HepG2 (cell line): Measurements from ENCODE around the gene RHOT2. TPM values are rescaled to one million over a fixed set of nuclear protein-coding genes. Genes with fewer than 3 reads are reported as not detected.

Experiments used
- ATM ChIP-seq: fragments of 450-650 bp; IDR thresholded peaks from 2 replicates; pipeline ENCODE4 v1.7.1; 2017; ENCODE audit warnings: mild to moderate bottlenecking, borderline replicate concordance
- MEIS1 ChIP-seq: sonication (generic); formaldehyde crosslinking; IDR thresholded peaks from 2 replicates; pipeline ENCODE4 v1.9.0; 2021; ENCODE audit warnings: mild to moderate bottlenecking, missing genetic modification reagents, moderate library complexity, borderline replicate concordance
- MTA1 ChIP-seq: sonication (generic); formaldehyde crosslinking; IDR thresholded peaks from 2 replicates; pipeline ENCODE4 v1.4.0; 2020; ENCODE audit warnings: missing genetic modification reagents, mild to moderate bottlenecking, borderline replicate concordance
- TBL1XR1 ChIP-seq: fragments of 150-350 bp; IDR thresholded peaks from 2 replicates; pipeline ENCODE4 v1.6.1; 2014; ENCODE audit warnings: borderline replicate concordance, low read length; ENCODE audit not compliant: partially characterized antibody
- TSC22D2 ChIP-seq: sonication (generic); formaldehyde crosslinking; IDR thresholded peaks from 2 replicates; pipeline ENCODE4 v1.5.1; 2020; ENCODE audit warnings: missing genetic modification reagents, mild to moderate bottlenecking, borderline replicate concordance
- XRCC5 ChIP-seq: fragments of 200-400 bp; formaldehyde crosslinking; optimal IDR thresholded peaks from 2 replicates; pipeline ENCODE3; 2017; ENCODE audit warnings: mild to moderate bottlenecking, low read length
- ZNF138 ChIP-seq: sonication (generic); formaldehyde crosslinking; IDR thresholded peaks from 2 replicates; pipeline ENCODE4 v1.5.0; 2020; ENCODE audit warnings: mild to moderate bottlenecking, low read depth, missing genetic modification reagents
- ZNF878 ChIP-seq: sonication (generic); formaldehyde crosslinking; IDR thresholded peaks from 2 replicates; pipeline ENCODE4 v1.8.1; 2023; ENCODE audit warnings: mild to moderate bottlenecking, missing genetic modification reagents, moderate library complexity
- polyA plus RNA-seq, 8 experiments: library from polyadenylated mRNA; depleted of rRNA in 3 of 8; stranded (reverse) in 7 of 8; unstranded in 1 of 8; fragments of >200 nt; fragmentation: Illumina TruSeq in 4 of 8; extraction: Trizol in 4 of 8; gene quantifications; 2 replicates each; pipeline versions ENCODE4 v1.2.1 to v1.2.3, GENCODE V29; 2011 to 2016; ENCODE audit warnings: low read depth in 4 of 8, missing spikeins in 1 of 8, mixed read lengths in 1 of 8; ENCODE audit not compliant: insufficient read depth in 1 of 8
- total RNA-seq, 5 experiments: library from RNA; depleted of rRNA; stranded (reverse); fragments of >200 nt; fragmentation: Illumina TruSeq; extraction: Trizol; gene quantifications; 2 replicates each; pipeline ENCODE4 v1.2.3, GENCODE V29; 2016; ENCODE audit warnings: low read depth in 1 of 5
- TF ChIP-seq, protein P1 (sequence below): sonication (generic); formaldehyde crosslinking; IDR thresholded peaks from 2 replicates; pipeline ENCODE4 v1.9.0; 2021; ENCODE audit warnings: missing genetic modification reagents, borderline replicate concordance
- TF ChIP-seq, protein P2 (sequence below): sonication (generic); formaldehyde crosslinking; IDR thresholded peaks from 2 replicates; pipeline ENCODE4 v1.9.0; 2022; ENCODE audit warnings: missing genetic modification reagents, mild to moderate bottlenecking, borderline replicate concordance
- TF ChIP-seq, protein P3 (sequence below): sonication (generic); formaldehyde crosslinking; IDR thresholded peaks from 2 replicates; pipeline ENCODE4 v1.8.0; 2022; ENCODE audit warnings: mild to moderate bottlenecking, missing genetic modification reagents, moderate library complexity
- TF ChIP-seq, protein P4 (sequence below): sonication (generic); formaldehyde crosslinking; IDR thresholded peaks from 2 replicates; pipeline ENCODE4 v1.4.0; 2020; ENCODE audit warnings: mild to moderate bottlenecking, missing genetic modification reagents
- TF ChIP-seq, protein P5 (sequence below): sonication (generic); formaldehyde crosslinking; IDR thresholded peaks from 2 replicates; pipeline ENCODE4 v1.4.0; 2020; ENCODE audit warnings: missing genetic modification reagents, mild to moderate bottlenecking, borderline replicate concordance
- TF ChIP-seq, protein P6 (sequence below): IDR thresholded peaks from 2 replicates; pipeline ENCODE4 v1.6.1; 2018; ENCODE audit warnings: missing genetic modification reagents, mild to moderate bottlenecking, missing compliant biosample characterization

Gene RHOT2
- total and polyA plus RNA-seq, 2 of the 13 experiments (the other 11 are each of a cell fraction or from before 2014, with no cell fraction given) = 63.6 to 76.9 TPM

DNA sequence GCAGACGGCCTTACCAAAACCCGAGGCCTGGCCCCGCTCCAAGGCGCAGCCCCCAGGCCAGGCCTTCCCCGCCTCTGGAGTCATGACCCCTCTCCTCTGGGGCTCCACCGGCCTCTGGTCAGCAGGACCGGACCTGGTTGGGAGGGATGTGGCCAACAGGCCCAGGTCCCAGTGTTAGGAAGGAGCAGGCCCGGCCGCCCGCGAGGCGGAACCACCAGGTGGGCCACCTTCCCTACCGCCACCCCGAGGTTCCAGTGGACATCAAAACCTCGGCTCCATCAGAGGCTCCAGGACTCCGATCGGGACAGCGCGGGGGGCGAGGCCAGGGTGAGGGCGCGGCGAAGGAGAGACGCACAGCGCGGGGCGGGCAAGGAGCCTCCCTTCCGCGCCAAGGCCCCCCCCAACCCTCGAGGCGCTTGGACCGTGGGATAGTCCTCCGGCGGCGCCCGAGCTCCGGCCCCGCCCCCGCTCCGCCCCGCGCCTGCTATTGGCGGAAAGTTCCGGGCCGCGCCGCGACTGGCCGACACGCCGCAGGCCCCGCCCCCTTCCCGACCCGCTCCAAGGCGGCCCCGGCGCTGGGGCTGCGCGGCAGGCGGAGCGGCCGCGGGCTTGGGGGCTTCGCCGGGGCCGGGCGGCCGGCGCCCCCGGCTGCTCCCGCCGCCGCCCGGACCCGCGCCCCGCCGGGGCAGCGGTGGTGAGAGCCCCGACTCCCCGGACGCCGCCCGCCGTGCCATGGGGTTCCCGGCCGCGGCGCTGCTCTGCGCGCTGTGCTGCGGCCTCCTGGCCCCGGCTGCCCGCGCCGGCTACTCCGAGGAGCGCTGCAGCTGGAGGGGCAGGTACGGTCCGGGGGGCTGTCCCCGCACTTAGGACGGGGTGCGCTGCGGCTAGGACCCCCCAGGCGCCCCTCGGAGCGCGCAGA, 46.9 kb downstream of the RHOT2 start, which contains the start of gene METRN (continued):
- TF ChIP-seq, protein P1, sequence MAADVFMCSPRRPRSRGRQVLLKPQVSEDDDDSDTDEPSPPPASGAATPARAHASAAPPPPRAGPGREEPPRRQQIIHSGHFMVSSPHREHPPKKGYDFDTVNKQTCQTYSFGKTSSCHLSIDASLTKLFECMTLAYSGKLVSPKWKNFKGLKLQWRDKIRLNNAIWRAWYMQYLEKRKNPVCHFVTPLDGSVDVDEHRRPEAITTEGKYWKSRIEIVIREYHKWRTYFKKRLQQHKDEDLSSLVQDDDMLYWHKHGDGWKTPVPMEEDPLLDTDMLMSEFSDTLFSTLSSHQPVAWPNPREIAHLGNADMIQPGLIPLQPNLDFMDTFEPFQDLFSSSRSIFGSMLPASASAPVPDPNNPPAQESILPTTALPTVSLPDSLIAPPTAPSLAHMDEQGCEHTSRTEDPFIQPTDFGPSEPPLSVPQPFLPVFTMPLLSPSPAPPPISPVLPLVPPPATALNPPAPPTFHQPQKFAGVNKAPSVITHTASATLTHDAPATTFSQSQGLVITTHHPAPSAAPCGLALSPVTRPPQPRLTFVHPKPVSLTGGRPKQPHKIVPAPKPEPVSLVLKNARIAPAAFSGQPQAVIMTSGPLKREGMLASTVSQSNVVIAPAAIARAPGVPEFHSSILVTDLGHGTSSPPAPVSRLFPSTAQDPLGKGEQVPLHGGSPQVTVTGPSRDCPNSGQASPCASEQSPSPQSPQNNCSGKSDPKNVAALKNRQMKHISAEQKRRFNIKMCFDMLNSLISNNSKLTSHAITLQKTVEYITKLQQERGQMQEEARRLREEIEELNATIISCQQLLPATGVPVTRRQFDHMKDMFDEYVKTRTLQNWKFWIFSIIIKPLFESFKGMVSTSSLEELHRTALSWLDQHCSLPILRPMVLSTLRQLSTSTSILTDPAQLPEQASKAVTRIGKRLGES (CRISPR knock-in tag) = no peak
- no peak for TF ChIP-seq TBL1XR1
- TF ChIP-seq, protein P2, sequence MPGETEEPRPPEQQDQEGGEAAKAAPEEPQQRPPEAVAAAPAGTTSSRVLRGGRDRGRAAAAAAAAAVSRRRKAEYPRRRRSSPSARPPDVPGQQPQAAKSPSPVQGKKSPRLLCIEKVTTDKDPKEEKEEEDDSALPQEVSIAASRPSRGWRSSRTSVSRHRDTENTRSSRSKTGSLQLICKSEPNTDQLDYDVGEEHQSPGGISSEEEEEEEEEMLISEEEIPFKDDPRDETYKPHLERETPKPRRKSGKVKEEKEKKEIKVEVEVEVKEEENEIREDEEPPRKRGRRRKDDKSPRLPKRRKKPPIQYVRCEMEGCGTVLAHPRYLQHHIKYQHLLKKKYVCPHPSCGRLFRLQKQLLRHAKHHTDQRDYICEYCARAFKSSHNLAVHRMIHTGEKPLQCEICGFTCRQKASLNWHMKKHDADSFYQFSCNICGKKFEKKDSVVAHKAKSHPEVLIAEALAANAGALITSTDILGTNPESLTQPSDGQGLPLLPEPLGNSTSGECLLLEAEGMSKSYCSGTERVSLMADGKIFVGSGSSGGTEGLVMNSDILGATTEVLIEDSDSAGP (CRISPR knock-in tag) = peak; percentile 57; the same call in 1 of the 2 replicates
- TF ChIP-seq, protein P3, sequence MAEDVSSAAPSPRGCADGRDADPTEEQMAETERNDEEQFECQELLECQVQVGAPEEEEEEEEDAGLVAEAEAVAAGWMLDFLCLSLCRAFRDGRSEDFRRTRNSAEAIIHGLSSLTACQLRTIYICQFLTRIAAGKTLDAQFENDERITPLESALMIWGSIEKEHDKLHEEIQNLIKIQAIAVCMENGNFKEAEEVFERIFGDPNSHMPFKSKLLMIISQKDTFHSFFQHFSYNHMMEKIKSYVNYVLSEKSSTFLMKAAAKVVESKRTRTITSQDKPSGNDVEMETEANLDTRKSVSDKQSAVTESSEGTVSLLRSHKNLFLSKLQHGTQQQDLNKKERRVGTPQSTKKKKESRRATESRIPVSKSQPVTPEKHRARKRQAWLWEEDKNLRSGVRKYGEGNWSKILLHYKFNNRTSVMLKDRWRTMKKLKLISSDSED (CRISPR knock-in tag) = no peak
- no peak for TF ChIP-seq ATM
- TF ChIP-seq MEIS1 (CRISPR knock-in tag) = no peak
- no peak for TF ChIP-seq ZNF138 (CRISPR knock-in tag)
- TF ChIP-seq ZNF878 (CRISPR knock-in tag) = no peak
- TF ChIP-seq, protein P4, sequence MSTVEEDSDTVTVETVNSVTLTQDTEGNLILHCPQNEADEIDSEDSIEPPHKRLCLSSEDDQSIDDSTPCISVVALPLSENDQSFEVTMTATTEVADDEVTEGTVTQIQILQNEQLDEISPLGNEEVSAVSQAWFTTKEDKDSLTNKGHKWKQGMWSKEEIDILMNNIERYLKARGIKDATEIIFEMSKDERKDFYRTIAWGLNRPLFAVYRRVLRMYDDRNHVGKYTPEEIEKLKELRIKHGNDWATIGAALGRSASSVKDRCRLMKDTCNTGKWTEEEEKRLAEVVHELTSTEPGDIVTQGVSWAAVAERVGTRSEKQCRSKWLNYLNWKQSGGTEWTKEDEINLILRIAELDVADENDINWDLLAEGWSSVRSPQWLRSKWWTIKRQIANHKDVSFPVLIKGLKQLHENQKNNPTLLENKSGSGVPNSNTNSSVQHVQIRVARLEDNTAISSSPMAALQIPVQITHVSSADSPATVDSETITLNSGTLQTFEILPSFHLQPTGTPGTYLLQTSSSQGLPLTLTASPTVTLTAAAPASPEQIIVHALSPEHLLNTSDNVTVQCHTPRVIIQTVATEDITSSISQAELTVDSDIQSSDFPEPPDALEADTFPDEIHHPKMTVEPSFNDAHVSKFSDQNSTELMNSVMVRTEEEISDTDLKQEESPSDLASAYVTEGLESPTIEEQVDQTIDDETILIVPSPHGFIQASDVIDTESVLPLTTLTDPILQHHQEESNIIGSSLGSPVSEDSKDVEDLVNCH (CRISPR knock-in tag) = no peak
- TF ChIP-seq, protein P5, sequence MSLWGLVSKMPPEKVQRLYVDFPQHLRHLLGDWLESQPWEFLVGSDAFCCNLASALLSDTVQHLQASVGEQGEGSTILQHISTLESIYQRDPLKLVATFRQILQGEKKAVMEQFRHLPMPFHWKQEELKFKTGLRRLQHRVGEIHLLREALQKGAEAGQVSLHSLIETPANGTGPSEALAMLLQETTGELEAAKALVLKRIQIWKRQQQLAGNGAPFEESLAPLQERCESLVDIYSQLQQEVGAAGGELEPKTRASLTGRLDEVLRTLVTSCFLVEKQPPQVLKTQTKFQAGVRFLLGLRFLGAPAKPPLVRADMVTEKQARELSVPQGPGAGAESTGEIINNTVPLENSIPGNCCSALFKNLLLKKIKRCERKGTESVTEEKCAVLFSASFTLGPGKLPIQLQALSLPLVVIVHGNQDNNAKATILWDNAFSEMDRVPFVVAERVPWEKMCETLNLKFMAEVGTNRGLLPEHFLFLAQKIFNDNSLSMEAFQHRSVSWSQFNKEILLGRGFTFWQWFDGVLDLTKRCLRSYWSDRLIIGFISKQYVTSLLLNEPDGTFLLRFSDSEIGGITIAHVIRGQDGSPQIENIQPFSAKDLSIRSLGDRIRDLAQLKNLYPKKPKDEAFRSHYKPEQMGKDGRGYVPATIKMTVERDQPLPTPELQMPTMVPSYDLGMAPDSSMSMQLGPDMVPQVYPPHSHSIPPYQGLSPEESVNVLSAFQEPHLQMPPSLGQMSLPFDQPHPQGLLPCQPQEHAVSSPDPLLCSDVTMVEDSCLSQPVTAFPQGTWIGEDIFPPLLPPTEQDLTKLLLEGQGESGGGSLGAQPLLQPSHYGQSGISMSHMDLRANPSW = no peak
- no peak for TF ChIP-seq TSC22D2 (CRISPR knock-in tag)
- no peak for TF ChIP-seq XRCC5
- TF ChIP-seq, protein P6, sequence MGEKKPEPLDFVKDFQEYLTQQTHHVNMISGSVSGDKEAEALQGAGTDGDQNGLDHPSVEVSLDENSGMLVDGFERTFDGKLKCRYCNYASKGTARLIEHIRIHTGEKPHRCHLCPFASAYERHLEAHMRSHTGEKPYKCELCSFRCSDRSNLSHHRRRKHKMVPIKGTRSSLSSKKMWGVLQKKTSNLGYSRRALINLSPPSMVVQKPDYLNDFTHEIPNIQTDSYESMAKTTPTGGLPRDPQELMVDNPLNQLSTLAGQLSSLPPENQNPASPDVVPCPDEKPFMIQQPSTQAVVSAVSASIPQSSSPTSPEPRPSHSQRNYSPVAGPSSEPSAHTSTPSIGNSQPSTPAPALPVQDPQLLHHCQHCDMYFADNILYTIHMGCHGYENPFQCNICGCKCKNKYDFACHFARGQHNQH (CRISPR knock-in tag) = no peak
- no peak for TF ChIP-seq MTA1 (CRISPR knock-in tag)
